Measurements from ENCODE around the gene TMEM164. TPM values are rescaled to one million over a fixed set of nuclear protein-coding genes. Genes with fewer than 3 reads are reported as not detected.

TMEM164 gene
- total and polyA plus RNA-seq, 2 of the 4 experiments (the other 2 are of a cell fraction), result 6.3 to 7.1 TPM

DNA sequence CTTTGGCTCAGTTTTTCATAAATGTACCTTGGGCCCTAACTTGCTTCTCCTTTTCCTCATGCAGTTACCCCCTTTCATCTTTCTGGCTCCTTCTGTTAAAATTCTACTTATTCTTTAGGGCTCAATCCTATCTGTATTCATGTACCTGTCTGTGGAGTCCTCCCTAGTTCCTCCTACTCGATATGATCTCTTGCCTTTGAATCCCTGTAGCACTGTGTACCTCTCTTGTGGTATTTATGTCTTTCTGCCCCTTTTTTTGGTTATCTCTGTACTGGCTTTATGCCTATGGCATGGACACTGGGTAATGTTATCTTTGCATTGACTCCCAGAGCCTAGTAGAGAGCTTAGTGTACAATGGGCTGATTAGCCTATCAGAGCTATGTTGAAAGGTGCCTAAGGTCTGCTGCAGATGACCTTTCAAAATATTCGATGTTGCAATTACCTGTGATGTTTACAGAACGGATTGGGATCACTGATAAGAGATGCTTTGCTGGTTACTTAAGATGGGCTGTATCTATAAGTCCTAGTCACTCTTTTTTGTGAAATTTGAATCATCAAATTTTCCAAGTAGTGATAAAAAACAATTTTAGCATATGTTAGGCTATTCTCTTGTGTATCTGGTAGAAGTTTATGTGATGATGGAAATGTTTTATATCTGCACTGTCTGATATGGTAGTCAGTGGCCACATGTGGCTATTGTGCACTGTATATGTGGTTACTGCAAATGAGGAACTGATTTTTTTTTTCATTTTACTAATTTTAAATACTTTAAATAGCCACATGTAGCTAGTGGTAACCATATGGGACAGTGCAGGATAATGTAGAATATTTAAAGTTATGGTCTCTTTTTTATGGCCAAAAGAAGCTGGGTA lies 33.5 kb downstream of the TMEM164 start:
- WGBS, 2 experiments (ENCODE audit: extremely low coverage in 2 of 2, insufficient read length in 1 of 2), result no CpG with 5 or more reads among the region's 3 CpGs

More for the DNA sequence above, 33.5 kb downstream of the TMEM164 start:
- CTCF ChIA-PET, result no interaction called here
- no peak for ATAC-seq (ENCODE audit: low read depth)
- POLR2A ChIA-PET (ENCODE audit: unreplicated experiment), result no interaction called here
- no peak overlapping the region for H3K18ac ChIP-seq (ENCODE audit: low read depth, low read length)
- no peak overlapping the region for H3K14ac ChIP-seq (replicated peaks; ENCODE audit: low read depth, low read length)
- DNase-seq, result no peak
- H4K8ac ChIP-seq (ENCODE audit: low read depth in 2 of 2, low read length in 2 of 2), result no peak overlapping the region
- no peaks in the 10 kb centered on the region for H3K36me3 ChIP-seq (ENCODE audit: control insufficient read depth, insufficient read depth, low read length)
- H3K23ac ChIP-seq (ENCODE audit: low read depth, low read length), result no peak overlapping the region
- H2BK5ac ChIP-seq (ENCODE audit: low read depth, low read length, poor library complexity, severe bottlenecking), result no peak overlapping the region
- BruUV-seq (replicated peaks), result no TSS peak
- peaks cover 4% of the 10 kb centered on the region; the same call in 1 of the 2 replicates for H3K9me1 ChIP-seq (ENCODE audit: insufficient read depth, low read length)
- no peak overlapping the region for H3K27ac ChIP-seq (ENCODE audit: insufficient read depth, low read length)
- dilution Hi-C loops (cut with HindIII; ENCODE audit: low sequenced_read_pairs, unreplicated experiment), result no loop called here
- H2AFZ ChIP-seq (replicated peaks; ENCODE audit: low read length, poor library complexity), result no peak overlapping the region
- no peak overlapping the region for H3K4me2 ChIP-seq (ENCODE audit: low read depth, low read length)
- no peak overlapping the region for H2BK20ac ChIP-seq (ENCODE audit: low read depth, low read length)
- H4K20me1 ChIP-seq (ENCODE audit: insufficient read depth, low read length), result no peaks in the 10 kb centered on the region
- no peaks in the 10 kb centered on the region for H3K4me1 ChIP-seq (ENCODE audit: control insufficient read depth, insufficient read depth, low read length)
- no peak overlapping the region for H2AK9ac ChIP-seq (replicated peaks; ENCODE audit: low read depth, low read length, poor library complexity)
- no peak overlapping the region for H4K91ac ChIP-seq (ENCODE audit: insufficient read depth, low read depth, low read length)
- H3K56ac ChIP-seq (ENCODE audit: extremely low read depth, insufficient read depth, low read length), result no peak overlapping the region
- in situ Hi-C loops (cut with MboI; ENCODE audit: low sequenced_read_pairs), result no loop called here
- H4K5ac ChIP-seq (ENCODE audit: low read depth, low read length), result no peak overlapping the region
- H3K79me1 ChIP-seq (ENCODE audit: low read depth in 1 of 2, low read length in 2 of 2), result no peaks in the 10 kb centered on the region
- H3K4ac ChIP-seq (ENCODE audit: low read depth, low read length), result no peak overlapping the region
- TF ChIP-seq RCOR1 (IDR thresholded peaks at IDR 0.05; ENCODE audit: insufficient replicate concordance, low read length), result no peak
- no peak for TF ChIP-seq CEBPB (IDR thresholded peaks at IDR 0.05; ENCODE audit: low read depth, low read length)
- TF ChIP-seq RAD21 (IDR thresholded peaks at IDR 0.05; ENCODE audit: low read length), result no peak
- no peak for TF ChIP-seq BHLHE40 (IDR thresholded peaks at IDR 0.05; ENCODE audit: low read depth, low read length)
- TF ChIP-seq SMC3 (IDR thresholded peaks at IDR 0.05; ENCODE audit: low read depth, low read length), result no peak
- TF ChIP-seq, protein P1, sequence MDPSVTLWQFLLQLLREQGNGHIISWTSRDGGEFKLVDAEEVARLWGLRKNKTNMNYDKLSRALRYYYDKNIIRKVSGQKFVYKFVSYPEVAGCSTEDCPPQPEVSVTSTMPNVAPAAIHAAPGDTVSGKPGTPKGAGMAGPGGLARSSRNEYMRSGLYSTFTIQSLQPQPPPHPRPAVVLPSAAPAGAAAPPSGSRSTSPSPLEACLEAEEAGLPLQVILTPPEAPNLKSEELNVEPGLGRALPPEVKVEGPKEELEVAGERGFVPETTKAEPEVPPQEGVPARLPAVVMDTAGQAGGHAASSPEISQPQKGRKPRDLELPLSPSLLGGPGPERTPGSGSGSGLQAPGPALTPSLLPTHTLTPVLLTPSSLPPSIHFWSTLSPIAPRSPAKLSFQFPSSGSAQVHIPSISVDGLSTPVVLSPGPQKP (IDR thresholded peaks at IDR 0.05; ENCODE audit: borderline replicate concordance, low read depth, low read length), result no peak
- no peak for TF ChIP-seq FOS (IDR thresholded peaks at IDR 0.05; ENCODE audit: low read depth, low read length)
- TF ChIP-seq MAFK (IDR thresholded peaks at IDR 0.05; ENCODE audit: low read depth, low read length), result no peak
- TF ChIP-seq POLR2A (IDR thresholded peaks at IDR 0.05; ENCODE audit: low read depth, low read length), result no peak
- TF ChIP-seq MAZ (IDR thresholded peaks at IDR 0.05; ENCODE audit: borderline replicate concordance, low read depth, low read length), result no peak
- TF ChIP-seq, protein P2, sequence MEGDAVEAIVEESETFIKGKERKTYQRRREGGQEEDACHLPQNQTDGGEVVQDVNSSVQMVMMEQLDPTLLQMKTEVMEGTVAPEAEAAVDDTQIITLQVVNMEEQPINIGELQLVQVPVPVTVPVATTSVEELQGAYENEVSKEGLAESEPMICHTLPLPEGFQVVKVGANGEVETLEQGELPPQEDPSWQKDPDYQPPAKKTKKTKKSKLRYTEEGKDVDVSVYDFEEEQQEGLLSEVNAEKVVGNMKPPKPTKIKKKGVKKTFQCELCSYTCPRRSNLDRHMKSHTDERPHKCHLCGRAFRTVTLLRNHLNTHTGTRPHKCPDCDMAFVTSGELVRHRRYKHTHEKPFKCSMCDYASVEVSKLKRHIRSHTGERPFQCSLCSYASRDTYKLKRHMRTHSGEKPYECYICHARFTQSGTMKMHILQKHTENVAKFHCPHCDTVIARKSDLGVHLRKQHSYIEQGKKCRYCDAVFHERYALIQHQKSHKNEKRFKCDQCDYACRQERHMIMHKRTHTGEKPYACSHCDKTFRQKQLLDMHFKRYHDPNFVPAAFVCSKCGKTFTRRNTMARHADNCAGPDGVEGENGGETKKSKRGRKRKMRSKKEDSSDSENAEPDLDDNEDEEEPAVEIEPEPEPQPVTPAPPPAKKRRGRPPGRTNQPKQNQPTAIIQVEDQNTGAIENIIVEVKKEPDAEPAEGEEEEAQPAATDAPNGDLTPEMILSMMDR (conservative IDR thresholded peaks at IDR 0.05; ENCODE audit: low read depth, low read length), result no peak
- H2AK5ac ChIP-seq (ENCODE audit: low read depth, low read length), result no peak overlapping the region
- H2BK15ac ChIP-seq (ENCODE audit: low read depth, low read length), result no peak overlapping the region
- H3K9ac ChIP-seq (ENCODE audit: low read depth, low read length), result no peak overlapping the region
- no peak overlapping the region for H2BK120ac ChIP-seq (ENCODE audit: low read depth, low read length)
- no peak overlapping the region for H3K4me3 ChIP-seq (ENCODE audit: insufficient read depth, low read depth, low read length)
- peaks cover 2% of the 10 kb centered on the region; the same call in 1 of the 2 replicates for H3K27me3 ChIP-seq (ENCODE audit: control insufficient read depth, insufficient read depth, low read length)
- intact Hi-C loops (cut with micrococcal nuclease), result no loop called here
- H3K9me3 ChIP-seq (ENCODE audit: control insufficient read depth, insufficient read depth, low read length), result no peaks in the 10 kb centered on the region

Measured in IMR-90 (cell line).